LNCAP (cell line): Measurements from ENCODE around the gene SSU72.
A peak's percentile ranks its signal among the peaks of the same experiment; 100 is the strongest.

Experiments
- CTCF ChIP-seq: fragments of 450-650 bp; IDR thresholded peaks from 2 replicates; pipeline ENCODE4 v1.5.1; 2017; ENCODE audit warnings: mild to moderate bottlenecking

SSU72 gene

GRCh38 chr1:1527092-1527816 lies 47.4 kb downstream of the SSU72 start:
- no peak for TF ChIP-seq CTCF

- TF ChIP-seq CTCF = no peak
Observed at GRCh38 chr1:1521331-1521730, 53.3 kb downstream of the SSU72 start.

- TF ChIP-seq CTCF = no peak
Observed at GRCh38 chr1:1517973-1518620, 56.6 kb downstream of the SSU72 start.

DNA sequence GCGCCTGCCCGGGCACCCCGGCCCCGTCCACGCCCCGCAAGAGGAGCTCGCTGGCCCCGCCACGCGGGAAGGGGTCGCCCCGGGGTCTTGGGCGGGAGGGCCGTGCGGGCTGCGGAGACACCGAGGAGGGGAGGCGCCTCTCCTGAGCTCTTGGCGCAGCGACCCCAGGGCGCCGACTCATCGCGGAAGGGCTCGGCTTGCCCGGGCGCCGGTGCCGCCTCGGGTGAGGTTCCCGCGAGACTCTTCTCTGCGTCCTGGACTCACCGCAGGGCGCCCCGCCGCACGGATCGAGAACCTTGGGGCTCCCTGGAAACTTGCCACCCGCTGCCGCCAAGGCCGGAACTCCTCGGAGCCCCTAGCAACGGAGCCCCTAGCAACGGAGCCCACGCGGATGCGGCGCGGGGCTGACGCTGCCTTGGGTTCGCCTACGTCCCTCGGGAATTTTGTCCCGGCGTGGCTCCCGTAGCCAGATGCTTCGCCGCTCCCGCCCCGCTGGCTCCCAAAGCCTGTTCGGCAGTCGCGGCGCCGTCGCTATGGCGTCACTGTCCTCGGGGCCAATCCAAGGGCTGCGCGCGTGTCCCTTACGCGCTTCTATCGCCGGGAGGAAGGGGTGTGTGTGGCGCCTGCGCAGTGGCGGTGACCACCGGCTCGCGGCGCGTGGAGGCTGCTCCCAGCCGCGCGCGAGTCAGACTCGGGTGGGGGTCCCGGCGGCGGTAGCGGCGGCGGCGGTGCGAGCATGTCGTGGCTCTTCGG lies 63.0 kb downstream of the SSU72 start, which contains the start of gene ATAD3A:
TSS of gene ATAD3A (plus strand) at position 630 of the 753 bp plus-strand sequence. CDS start at position 737, 107 bp downstream.
- TF ChIP-seq CTCF = no peak

DNA sequence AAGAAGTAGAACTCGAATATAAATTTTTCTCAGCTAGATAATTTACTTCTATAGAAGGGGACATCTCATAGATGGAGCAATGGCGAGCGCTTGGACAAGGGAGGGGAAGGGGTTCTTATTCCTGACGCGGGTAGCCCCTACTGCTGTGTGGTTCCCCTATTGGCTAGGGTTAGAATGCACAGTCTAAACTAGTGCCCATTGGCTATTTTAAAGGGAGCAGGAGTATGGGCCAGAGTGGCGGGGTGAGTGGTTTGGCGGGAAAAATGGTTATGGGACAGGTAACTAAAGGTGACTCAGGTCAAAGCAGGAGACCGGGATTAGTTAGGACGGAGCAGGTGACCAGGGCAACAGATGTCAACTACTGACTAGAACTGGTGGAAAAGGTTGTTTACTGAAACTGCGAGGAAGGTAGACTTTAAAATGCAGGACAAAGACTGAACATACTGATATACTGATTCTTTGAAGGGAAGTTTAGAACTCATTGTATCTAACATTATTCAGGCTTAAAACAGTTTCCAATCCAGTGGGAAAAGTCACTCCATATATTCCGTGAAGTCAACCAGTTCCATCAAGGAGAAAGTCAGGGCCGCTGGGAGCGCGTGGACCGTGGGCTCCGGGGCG lies 63.6 kb downstream of the SSU72 start:
- no peak for TF ChIP-seq CTCF

- TF ChIP-seq CTCF = no peak
Observed at GRCh38 chr1:1507305-1507704, 67.4 kb downstream of the SSU72 start.

DNA sequence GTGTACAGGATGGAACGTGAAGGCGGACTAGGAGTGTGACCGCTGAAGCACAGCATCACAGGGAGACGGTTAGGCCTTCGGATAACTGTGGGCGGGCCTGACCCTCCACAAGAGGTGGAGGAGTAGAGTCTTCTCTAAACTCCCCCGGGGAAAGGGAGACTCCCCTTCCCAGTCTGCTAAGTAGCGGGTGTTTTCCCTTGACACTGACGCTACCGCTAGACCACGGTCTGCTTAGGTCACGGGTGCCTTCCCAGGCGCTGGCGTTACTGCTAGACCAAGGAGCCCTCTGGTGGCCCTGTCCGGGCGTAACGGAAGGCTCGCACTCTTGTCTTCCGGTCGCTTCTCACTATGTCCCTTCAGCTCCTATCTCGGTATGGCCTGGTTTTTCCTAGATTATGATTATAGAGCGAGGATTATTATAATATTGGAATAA lies 69.3 kb downstream of the SSU72 start:
- peak; percentile 18; the same call in 1 of the 2 replicates for TF ChIP-seq CTCF
